Mucosa of descending colon (tissue), 3 donors: ENCODE measurements around the gene PLIN5. TPM values are rescaled to one million over a fixed set of nuclear protein-coding genes. Genes with fewer than 3 reads are reported as not detected.

Source experiments
- ATAC-seq: fragments of 200-7000 bp; cut with Tn5 transposase; one replicate; pipeline ENCODE4 v1.9.1; 2020; ENCODE audit warnings: mild to moderate bottlenecking, moderate library complexity
- DNase-seq, 3 donors: peaks; one replicate each; pipeline ENCODE4 v3.0.0-alpha.2; 2020
- H3K36me3 ChIP-seq: fragments of 200-600 bp; one replicate; pipeline ENCODE4 v1.8.0; 2021; ENCODE audit warnings: low read depth, mild to moderate bottlenecking
- H3K4me1 ChIP-seq: fragments of 200-600 bp; one replicate; pipeline ENCODE4 v1.8.0; 2021; ENCODE audit warnings: low read depth, mild to moderate bottlenecking
- H3K4me3 ChIP-seq: fragments of 200-600 bp; one replicate; pipeline ENCODE4 v1.8.0; 2021; ENCODE audit warnings: mild to moderate bottlenecking
- H3K9me3 ChIP-seq: fragments of 200-600 bp; one replicate; pipeline ENCODE4 v1.8.0; 2021; ENCODE audit warnings: mild to moderate bottlenecking
- intact Hi-C, 2 donors: fragments of 100-400 bp; cut with DNase I in 1 of 2; cut with micrococcal nuclease in 1 of 2; formaldehyde crosslinking; loops; one replicate each; pipeline versions ENCODE4 v1.11.0 to v1.11.1; 2022; cut with DNase I, micrococcal nuclease
- total RNA-seq, 3 donors: library from RNA; stranded (reverse); fragmentation: NEBNext Ultra II Directional in 2 of 3; extraction: Animal tissue kit (Norgen Biotek cat#: 25700) in 2 of 3; gene quantifications; one replicate each; pipeline versions ENCODE4 v1.2.1 to v1.2.4, GENCODE V29; 2021 to 2023
- TF ChIP-seq, protein P1 (sequence below): fragments of 200-600 bp; IDR thresholded peaks from one replicate; pipeline ENCODE4 v1.8.0; 2022; ENCODE audit warnings: antibody characterized with exemption, mild to moderate bottlenecking
- donor health status: DM: no; HTN: no; CAD: no; lungs with moderate emphysema.
- donor health status: DM: no; HTN: no; CAD: no.
- donor health status: DM: no; HTN: yes; CAD: no.

Gene PLIN5
- total RNA-seq, 3 donors from 2014 or later = 3.2 to 6.7 (median 4.5) TPM

DNA sequence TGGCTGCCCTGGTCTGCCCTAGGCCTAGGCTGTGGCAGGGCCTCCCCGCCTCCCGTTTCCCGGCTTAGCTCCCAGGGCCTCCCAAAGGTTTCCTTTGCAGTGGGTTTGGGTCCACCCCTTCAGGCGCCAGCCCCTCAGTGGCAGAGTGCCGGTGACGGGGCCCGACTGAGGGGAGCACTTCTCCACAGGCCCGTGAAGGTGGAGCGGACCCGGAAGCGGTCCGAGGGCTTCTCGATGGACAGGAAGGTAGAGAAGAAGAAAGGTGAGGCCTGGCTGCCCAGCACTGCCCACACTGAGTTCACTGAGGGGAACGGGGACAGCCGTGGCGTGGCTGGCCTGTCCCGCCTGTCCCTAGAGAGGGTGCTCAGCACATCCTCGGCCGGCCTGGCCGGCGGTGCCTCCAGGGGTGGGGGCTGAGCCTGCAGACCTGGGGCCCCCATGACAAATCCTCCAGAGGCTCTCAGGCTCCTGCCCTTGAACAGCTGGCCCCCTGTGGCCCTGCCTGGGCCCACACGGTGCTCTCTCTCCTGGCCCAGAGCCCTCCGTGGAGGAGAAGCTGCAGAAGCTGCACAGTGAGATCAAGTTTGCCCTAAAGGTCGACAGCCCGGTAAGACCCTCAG lies 37.1 kb downstream of the PLIN5 start:
- H3K4me1 ChIP-seq = no peaks in the 10 kb centered on the region
- no peak overlapping the region for H3K4me3 ChIP-seq
- H3K9me3 ChIP-seq = no peaks in the 10 kb centered on the region
- intact Hi-C loops = no loop called here
- no peak for DNase-seq
- no peak for ATAC-seq
- TF ChIP-seq, protein P1, sequence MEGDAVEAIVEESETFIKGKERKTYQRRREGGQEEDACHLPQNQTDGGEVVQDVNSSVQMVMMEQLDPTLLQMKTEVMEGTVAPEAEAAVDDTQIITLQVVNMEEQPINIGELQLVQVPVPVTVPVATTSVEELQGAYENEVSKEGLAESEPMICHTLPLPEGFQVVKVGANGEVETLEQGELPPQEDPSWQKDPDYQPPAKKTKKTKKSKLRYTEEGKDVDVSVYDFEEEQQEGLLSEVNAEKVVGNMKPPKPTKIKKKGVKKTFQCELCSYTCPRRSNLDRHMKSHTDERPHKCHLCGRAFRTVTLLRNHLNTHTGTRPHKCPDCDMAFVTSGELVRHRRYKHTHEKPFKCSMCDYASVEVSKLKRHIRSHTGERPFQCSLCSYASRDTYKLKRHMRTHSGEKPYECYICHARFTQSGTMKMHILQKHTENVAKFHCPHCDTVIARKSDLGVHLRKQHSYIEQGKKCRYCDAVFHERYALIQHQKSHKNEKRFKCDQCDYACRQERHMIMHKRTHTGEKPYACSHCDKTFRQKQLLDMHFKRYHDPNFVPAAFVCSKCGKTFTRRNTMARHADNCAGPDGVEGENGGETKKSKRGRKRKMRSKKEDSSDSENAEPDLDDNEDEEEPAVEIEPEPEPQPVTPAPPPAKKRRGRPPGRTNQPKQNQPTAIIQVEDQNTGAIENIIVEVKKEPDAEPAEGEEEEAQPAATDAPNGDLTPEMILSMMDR = no peak
- H3K36me3 ChIP-seq = peaks cover 16% of the 10 kb centered on the region

DNA sequence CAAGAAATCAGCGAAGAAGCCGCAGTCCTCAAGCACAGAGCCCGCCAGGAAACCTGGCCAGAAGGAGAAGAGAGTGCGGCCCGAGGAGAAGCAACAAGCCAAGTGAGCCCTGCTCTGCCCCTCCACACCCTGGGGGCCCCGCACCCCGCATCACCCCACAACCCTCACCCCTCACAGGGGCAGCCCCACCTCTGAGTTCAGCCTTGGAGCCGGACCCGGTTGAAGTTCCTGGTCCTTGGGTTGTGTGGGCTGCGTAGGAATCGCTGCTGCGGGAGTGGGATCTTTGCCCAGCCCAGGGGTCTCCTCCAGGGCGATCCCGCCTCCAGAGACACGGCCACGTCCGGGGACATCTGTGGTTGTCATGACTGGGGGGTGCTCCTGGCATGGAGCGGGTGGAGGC lies 38.7 kb downstream of the PLIN5 start:
- Histone ChIP-seq H3K4me1 (no peaks in the 10 kb centered on the region), H3K36me3 (peaks cover 19% of the 10 kb centered on the region), H3K4me3 (no peak overlapping the region), H3K9me3 (no peaks in the 10 kb centered on the region)
- ATAC-seq (no peak), DNase-seq (no peak)
- intact Hi-C loops = no loop called here
- TF ChIP-seq, protein P1 = no peak

DNA sequence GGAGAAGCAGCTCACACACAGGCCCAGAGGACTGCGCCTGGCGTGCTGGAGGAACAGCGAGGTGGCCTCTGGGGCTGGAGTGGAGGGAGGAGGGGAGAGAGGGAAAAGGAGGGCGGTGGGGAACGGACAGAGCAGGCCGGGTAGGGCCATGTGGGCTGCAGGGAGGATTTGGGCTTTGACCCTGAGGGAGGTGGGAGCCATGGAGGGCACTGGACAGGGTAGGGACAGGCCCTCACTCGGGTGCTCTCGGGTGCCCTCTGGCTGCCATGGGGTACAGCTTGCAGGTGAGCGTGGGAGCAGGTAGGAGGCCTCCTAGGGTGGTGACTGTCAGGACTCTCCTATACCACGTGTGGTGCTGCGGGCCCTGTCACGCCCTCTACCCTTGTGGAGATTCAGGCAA lies 39.6 kb downstream of the PLIN5 start:
- Histone ChIP-seq H3K9me3 (no peaks in the 10 kb centered on the region), H3K4me3 (no peak overlapping the region), H3K4me1 (no peaks in the 10 kb centered on the region), H3K36me3 (peaks cover 19% of the 10 kb centered on the region)
- DNase-seq (peak in 2 of 3 donors; percentile 24 to 49), ATAC-seq (peak; percentile 79)
- TF ChIP-seq, protein P1 = no peak
- intact Hi-C loops = no loop called here

DNA sequence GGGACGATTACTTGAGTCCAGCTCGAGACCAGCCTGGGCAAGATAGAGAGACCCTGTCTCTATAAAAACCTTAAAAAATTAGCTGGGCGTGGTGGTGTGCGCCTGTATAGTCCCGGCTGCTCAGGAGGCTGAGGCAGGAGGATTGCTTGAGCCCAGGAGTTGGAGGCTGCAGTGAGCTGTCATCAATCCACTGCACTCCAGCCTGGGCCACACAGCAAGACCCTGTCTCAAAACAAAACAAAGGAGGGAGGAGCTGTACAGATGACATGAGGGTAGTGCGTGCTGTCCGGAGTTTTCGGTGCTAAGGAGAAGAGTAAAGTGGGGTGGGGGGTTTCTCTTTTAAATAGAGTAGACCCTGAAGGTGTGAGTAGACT lies 40.3 kb downstream of the PLIN5 start:
- Histone ChIP-seq H3K4me1 (no peaks in the 10 kb centered on the region), H3K36me3 (peaks cover 19% of the 10 kb centered on the region), H3K9me3 (no peaks in the 10 kb centered on the region), H3K4me3 (no peak overlapping the region)
- ATAC-seq = no peak
- TF ChIP-seq, protein P1 = no peak
- intact Hi-C loops = no loop called here
- DNase-seq = no peak

DNA sequence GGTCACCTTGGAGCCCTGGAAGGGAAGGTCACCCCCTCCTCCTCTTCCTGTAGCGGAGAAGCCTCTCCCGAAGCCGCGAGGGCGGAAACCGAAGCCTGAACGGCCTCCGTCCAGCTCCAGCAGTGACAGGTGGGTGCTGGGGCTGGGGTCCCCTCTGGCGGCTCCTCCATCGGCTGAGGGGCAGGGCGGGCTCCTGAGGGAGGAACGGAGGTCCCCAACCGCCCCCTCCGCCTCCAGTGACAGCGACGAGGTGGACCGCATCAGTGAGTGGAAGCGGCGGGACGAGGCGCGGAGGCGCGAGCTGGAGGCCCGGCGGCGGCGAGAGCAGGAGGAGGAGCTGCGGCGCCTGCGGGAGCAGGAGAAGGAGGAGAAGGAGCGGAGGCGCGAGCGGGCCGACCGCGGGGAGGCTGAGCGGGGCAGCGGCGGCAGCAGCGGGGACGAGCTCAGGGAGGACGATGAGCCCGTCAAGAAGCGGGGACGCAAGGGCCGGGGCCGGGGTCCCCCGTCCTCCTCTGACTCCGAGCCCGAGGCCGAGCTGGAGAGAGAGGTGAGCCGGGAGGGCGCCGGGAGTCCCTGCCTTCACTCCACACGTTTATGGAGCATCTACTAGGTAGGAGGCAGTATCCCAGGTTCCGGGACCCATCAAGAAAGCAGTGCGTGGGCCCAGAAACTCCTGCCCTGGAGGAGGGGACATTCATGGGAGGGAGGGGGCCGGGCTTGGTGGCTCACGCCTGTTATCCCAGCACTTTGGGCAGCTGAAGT lies 40.9 kb downstream of the PLIN5 start:
- TF ChIP-seq, protein P1 = no peak
- H3K9me3 ChIP-seq = no peaks in the 10 kb centered on the region
- intact Hi-C loops = no loop called here
- no peak overlapping the region for H3K4me3 ChIP-seq
- ATAC-seq (no peak), DNase-seq (no peak)
- H3K36me3 ChIP-seq = peaks cover 19% of the 10 kb centered on the region
- no peaks in the 10 kb centered on the region for H3K4me1 ChIP-seq
